Breast epithelium (tissue), 4 donors: ENCODE measurements around the gene MED9. TPM values are rescaled to one million over a fixed set of nuclear protein-coding genes. Genes with fewer than 3 reads are reported as not detected.

ENCODE experiments used
- DNase-seq, 2 donors: peaks; one replicate each; pipeline ENCODE4 v3.0.0-alpha.2; 2019; ENCODE audit warnings: low spot score in 2 of 2
- H3K27ac ChIP-seq, 2 donors: fragments of 200-600 bp; sonication (generic) in 1 of 2; one replicate each; pipeline ENCODE4 v1.5.1; 2016 to 2019; ENCODE audit warnings: mild to moderate bottlenecking in 1 of 2
- H3K27me3 ChIP-seq, 2 donors: fragments of 200-600 bp; sonication (generic) in 1 of 2; one replicate each; pipeline versions ENCODE4 v1.5.1 to v1.6.0; 2017 to 2019; ENCODE audit warnings: control low read depth in 1 of 2, mild to moderate bottlenecking in 1 of 2
- H3K36me3 ChIP-seq: fragments of 200-600 bp; one replicate; pipeline ENCODE4 v1.5.1; 2019
- H3K4me1 ChIP-seq, 2 donors: fragments of 200-600 bp; sonication (generic); one replicate each; pipeline ENCODE4 v1.5.1; 2016 to 2019; ENCODE audit warnings: control low read depth in 1 of 2
- H3K4me3 ChIP-seq, 3 donors: fragments of 200-600 bp; sonication (generic); 1 replicate in 2 of 3; 2 replicates in 1 of 3; pipeline ENCODE4 v1.5.1; 2016 to 2019; ENCODE audit warnings: mild to moderate bottlenecking in 3 of 3, moderate library complexity in 2 of 3
- H3K9me3 ChIP-seq, 2 donors: fragments of 200-600 bp; sonication (generic) in 1 of 2; one replicate each; pipeline ENCODE4 v1.5.1; 2016 to 2019; ENCODE audit warnings: control low read depth in 1 of 2
- CTCF ChIP-seq, 3 donors: fragments of 450-650 bp; IDR thresholded peaks; one replicate each; pipeline ENCODE4 v1.5.1; 2016 to 2017; ENCODE audit warnings: antibody characterized with exemption in 3 of 3, mild to moderate bottlenecking in 3 of 3, moderate library complexity in 3 of 3
- POLR2A ChIP-seq: fragments of 450-650 bp; IDR thresholded peaks from one replicate; pipeline ENCODE4 v1.6.1; 2016; ENCODE audit warnings: antibody characterized with exemption, mild to moderate bottlenecking, moderate library complexity
- POLR2AphosphoS5 ChIP-seq, 3 donors: sonication (generic); formaldehyde crosslinking; IDR thresholded peaks; one replicate each; pipeline ENCODE4 v1.6.1; 2017; ENCODE audit warnings: antibody characterized with exemption in 3 of 3
- intact Hi-C: fragments of 100-400 bp; cut with DNase I; formaldehyde crosslinking; loops from one replicate; pipeline ENCODE4 v1.15.1; 2023; ENCODE audit warnings: low total_unique reads
- total RNA-seq, 3 donors: library from RNA; depleted of rRNA; stranded (reverse); fragments of >200 nt; gene quantifications; one replicate each; pipeline ENCODE4 v1.1.0, GENCODE V29; 2016

MED9 gene
- total RNA-seq, 3 donors from 2014 or later = 13.4 to 22.5 (median 20.0) TPM

DNA sequence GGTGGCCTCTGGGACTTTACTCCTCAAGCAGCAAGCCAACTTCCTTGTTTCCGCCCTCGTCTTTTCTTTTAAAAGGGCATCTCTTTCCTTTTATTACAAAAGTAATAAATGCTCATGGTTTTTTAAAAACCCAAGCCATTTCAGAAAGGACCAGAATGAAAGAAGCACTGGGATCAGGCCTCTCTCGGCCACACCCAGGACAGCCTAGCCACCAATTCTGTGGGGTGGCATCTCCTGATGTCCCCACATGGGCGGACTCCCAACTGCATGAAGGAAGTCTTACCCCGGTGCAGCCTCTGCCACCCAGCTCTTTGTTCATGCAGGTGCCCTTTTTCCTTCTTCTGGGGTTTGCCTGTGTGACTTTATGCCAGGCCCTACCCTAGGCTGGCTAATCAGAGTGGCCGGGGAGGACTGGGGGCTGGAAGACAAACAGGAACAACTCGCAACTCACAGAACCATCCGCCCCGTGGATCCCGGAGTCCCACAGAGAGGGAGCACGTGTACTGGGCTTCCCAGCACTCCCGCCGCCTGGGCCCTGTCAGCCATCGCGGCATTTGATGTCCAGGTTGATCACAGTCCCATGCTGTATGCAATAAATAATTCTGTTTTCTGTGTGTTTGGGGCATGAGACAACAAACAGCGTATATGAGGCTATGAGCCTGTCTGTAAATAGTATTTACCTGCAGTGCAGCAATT, 22.0 kb downstream of the MED9 start:
- intact Hi-C loops = loop anchor here (10.0 kb wide), 2 partner anchors 146 to 1284 kb away; partner anchors contain the start of genes NCOR1 and PIGL
- no peak for DNase-seq
- Histone ChIP-seq H3K4me3 (no peak overlapping the region), H3K27me3 (no peaks in the 10 kb centered on the region), H3K27ac (no peak overlapping the region), H3K36me3 (no peaks in the 10 kb centered on the region), H3K9me3 (no peaks in the 10 kb centered on the region), H3K4me1 (no peaks in the 10 kb centered on the region)
- TF ChIP-seq POLR2A = no peak
- TF ChIP-seq CTCF (IDR thresholded peaks at IDR 0.05) = no peak
- no peak for TF ChIP-seq POLR2AphosphoS5 (IDR thresholded peaks at IDR 0.05)

DNA sequence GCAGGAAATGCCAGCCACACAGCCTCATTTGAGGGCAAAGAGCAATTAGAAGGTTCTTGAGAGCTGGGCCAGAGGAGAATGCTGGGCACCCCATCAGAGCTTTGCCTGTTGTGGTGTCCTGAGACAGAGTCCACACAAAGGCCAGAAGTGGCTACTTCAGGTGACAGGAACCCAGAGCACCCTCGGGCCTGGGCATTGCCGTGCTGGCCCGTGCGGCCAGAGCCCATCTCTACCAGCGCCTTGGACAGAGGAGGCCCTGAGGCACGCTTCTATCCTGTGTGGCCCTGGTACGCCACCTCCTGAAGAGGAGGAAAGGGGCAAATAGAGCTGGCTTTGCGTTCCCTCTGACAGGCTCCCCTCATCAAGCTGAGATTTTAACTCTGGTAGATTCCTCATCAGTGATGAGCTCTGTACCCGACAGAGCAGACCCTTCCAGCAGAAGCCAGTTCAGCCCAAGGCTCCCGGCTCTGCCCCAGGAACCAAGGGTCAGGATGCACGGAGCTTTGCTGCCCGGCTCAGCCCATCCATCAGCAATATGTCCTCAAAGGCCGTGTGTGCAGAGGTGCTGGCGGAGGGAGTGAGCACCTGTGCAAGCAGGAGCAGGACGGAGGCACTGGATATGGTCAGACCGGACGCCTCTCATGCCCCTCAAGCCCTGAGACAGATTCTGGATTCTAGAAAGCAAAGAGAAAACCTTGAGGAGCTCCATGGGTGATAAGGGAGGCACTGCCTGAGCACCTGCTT, 22.8 kb downstream of the MED9 start:
- Histone ChIP-seq H3K36me3 (no peaks in the 10 kb centered on the region), H3K27me3 (no peaks in the 10 kb centered on the region), H3K4me3 (no peak overlapping the region), H3K9me3 (no peaks in the 10 kb centered on the region), H3K27ac (no peak overlapping the region), H3K4me1 (no peaks in the 10 kb centered on the region)
- no peak for DNase-seq
- intact Hi-C loops = loop anchor here (10.0 kb wide), 2 partner anchors 145 to 1285 kb away; partner anchors contain the start of genes NCOR1 and PIGL
- TF ChIP-seq CTCF (IDR thresholded peaks at IDR 0.05) (no peak), POLR2AphosphoS5 (IDR thresholded peaks at IDR 0.05) (no peak), POLR2A (no peak)

DNA sequence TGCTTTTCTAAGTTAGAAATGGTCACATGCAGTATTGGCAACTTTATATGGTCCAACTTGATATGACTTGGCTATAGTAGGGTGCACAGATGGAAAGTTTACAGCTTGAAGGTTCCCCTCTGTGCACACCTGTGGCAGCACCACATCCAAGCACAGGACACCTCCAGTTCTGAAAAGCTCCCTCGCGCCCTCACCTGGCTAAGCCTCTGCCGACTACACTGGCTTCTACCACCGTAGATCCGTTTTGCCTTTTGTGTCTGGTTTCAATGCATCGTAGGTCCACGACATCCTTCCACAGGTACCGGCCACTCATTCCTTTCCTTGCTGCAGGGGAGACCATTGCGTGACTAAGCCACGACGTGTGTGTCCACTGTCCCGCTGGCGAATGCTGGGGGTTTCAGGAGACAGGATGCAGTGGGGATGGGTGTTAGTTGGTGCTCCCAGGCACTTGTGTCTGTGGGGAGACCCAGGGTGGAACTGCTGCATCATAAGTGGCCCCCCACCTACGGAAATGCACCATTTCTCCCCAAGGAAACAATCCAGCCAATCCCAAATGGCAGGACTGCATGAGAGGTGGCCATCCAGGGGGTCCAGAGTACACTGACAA, 24.3 kb downstream of the MED9 start:
- intact Hi-C loops = no loop called here
- H3K4me1 ChIP-seq = no peaks in the 10 kb centered on the region
- H3K27me3 ChIP-seq = no peaks in the 10 kb centered on the region
- TF ChIP-seq POLR2A (no peak), CTCF (IDR thresholded peaks at IDR 0.05) (no peak), POLR2AphosphoS5 (IDR thresholded peaks at IDR 0.05) (no peak)
- no peak overlapping the region for H3K4me3 ChIP-seq
- H3K36me3 ChIP-seq = no peaks in the 10 kb centered on the region
- no peak overlapping the region for H3K27ac ChIP-seq
- DNase-seq = no peak
- H3K9me3 ChIP-seq = no peaks in the 10 kb centered on the region

DNA sequence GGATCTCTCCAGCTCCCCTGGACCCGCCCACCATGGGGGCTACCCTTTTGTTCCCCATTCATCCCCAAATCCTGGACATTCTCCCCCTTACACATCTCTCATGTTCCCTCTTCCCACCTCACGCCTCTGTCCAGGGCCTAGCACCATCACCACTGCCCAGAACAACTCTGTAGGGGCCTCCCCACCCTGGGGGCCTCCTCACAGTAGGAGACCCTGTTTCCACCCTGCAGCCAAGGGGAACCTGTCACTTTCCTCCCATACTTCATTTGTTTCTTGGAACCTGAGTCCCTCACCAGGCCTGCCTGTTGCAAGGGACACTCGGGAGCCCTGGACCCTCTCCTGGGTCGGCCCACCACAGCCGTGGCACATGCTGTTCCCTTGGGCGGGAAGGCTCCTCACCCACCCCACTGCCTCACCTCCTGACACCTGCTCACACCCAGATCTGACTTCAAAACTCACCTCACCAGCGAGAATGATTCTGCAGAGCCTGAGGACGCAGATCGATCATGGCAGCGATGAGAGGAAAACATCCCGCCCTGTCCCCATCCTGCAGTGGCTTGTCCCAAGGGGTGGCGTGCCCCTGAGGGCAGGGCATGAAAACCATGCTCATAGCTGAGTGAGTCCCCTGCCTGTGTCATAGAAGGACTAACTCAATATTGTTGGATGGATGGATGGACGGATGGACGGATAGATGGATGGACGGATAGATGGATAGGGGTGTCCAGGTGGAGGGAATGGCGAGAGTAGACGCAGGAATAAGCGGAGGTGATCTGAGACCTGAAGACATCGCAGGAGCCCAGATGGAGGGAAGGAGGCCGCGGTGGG, 26.2 kb downstream of the MED9 start:
- H3K4me1 ChIP-seq = no peaks in the 10 kb centered on the region
- H3K27me3 ChIP-seq = no peaks in the 10 kb centered on the region
- no peak for TF ChIP-seq CTCF (IDR thresholded peaks at IDR 0.05)
- intact Hi-C loops = no loop called here
- no peak overlapping the region for H3K4me3 ChIP-seq
- H3K36me3 ChIP-seq = no peaks in the 10 kb centered on the region
- H3K9me3 ChIP-seq = no peaks in the 10 kb centered on the region
- DNase-seq = no peak
- no peak overlapping the region for H3K27ac ChIP-seq
